GM19467 (cell line): ENCODE data around the gene IGF2.

Source experiments
- ATAC-seq: cut with Tn5 transposase; IDR thresholded peaks from one replicate; pipeline ENCODE4 v1.9.1; 2021; ENCODE audit warnings: mild to moderate bottlenecking, moderate library complexity; ENCODE audit not compliant: unreplicated experiment

IGF2 gene

DNA sequence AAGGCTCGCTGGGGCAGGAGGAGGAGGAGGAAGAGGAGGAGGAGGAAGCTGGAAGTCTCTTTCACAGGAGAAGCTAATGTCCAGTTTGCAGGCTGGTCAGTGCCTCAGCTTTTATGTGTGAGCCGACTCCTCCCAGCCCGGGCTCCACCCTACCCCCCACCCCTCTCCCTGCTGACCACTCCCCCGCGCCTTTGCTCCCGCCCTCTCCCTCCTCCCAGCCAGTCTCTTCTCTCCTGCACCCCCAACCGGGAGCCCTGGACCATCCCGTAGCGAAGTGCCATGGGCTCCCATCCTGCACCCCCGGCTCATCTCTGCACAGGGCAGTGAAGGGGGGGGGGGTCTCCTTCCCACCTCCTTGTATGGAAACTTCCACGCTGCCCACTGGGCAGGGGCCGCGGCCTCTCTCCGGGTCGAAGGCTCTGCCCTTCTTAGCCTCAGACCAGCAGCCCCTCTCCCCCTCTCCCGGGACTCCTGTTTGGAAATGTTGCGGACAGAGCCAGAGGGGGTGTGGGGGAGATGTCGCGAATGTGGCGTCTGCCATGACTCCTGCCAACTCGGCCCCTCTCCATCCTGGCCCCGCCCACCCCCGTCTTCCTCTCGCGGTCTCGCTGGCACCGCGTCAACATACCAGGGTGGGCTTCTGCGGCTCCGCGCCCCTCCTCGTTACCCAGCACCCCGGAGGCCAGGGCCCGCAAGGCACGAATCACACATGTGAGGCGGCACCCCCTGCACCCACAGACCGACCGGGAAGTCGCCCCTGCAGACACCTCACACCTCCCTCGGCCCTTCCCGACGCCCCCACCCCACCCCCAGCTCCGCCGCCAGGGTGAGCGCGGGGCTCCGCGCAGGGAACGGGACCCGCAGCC, 1.8 kb downstream of the IGF2 start:
- ATAC-seq: no peak

DNA sequence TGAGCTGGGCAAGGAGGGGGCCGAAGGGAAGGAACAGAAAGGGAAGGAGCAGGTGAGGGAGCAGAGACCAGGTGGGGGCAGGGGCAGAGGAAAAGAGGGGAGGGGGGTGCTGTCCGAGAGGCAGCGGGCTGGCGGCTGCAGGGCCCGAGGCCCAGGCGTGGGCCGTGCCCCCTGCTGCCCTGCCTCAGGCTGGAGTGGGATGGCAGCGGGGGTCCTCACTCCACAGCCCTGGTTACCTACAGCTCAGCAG, 2.3 kb downstream of the IGF2 start:
- ATAC-seq: no peak

DNA sequence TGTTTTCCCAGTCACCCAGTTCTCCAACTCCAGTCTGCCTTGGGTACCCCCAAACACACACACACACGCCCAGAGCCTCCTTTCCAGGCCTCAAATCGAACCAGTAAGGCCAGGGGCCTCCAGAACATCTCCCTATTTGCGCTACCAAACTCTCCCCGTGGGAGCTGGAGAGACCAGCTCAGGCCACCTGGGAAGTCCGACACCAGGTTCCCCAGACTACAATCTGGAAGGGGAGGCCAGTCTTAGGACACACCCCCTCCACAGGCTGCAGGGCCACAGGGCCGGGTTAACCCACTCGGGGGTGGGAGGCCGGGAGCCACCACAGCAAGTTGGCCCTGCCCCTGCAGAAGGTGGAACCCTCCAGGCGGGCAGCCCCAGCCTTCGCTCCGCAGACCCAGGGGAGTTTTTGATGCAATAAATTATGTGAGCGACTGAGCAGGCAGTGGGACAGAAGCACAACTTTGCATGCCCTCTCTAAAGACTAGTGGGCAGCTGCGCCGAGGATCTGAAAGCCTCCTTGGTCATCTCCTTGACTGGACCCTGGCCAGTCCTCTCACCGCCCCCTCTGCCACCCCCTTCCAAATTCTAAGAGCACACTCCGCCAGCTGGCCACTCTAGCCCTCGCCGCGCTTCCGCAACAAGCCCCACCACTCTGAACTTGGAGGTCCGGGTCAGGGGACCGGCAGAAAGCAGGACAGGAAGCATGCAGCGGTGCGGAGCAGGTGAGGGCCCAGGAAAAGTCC, 2.8 kb downstream of the IGF2 start:
- no peak for ATAC-seq

DNA sequence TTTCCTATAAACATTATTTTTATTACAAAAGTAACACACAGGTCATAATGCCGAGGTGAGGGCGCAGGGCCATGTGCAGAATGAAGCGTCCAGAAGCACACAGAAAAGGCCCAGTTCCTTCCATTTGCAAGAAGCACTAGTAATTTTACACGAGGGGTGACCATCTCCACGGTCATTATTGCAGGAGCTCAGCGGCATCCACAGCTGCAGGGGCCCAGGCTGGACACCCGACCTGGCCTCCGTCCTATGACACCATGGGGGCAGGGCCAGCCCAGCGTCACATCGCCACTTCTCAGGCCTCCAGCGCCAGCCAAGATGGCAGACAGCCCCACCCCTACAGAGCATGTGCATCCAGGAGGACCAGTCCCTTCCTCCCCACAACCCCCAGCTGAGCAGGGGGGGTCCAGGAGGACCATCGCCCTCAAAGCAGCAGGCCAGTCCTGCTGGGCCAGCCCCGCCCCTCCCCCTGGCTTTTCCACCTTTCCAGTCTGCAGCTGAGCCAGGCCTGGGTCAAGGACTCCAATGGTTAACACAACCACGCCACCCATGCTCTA, 3.5 kb downstream of the IGF2 start:
- ATAC-seq: no peak

DNA sequence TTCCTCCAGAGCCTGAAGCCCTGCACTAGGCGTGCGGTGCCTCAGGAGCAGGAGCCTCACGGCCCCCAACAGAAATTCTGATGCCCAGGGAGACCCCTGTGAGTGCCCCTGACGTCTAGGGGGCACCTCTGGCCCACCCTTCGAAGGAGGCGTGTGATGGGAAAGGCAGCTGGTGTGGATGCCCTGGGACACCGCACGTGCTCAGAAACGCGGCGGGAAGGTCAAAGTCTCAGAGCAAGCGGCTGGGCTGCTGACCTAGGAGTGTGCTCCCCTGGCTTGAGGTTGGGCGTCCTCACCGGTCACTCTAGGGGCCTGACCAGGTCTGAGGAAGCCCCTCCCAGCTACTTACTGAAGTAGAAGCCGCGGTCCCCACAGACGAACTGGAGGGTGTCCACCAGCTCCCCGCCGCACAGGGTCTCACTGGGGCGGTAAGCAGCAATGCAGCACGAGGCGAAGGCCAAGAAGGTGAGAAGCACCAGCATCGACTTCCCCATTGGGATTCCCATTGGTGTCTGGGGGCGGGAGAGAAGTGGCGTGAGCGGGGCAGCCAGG, 4.1 kb downstream of the IGF2 start:
- no peak for ATAC-seq

DNA sequence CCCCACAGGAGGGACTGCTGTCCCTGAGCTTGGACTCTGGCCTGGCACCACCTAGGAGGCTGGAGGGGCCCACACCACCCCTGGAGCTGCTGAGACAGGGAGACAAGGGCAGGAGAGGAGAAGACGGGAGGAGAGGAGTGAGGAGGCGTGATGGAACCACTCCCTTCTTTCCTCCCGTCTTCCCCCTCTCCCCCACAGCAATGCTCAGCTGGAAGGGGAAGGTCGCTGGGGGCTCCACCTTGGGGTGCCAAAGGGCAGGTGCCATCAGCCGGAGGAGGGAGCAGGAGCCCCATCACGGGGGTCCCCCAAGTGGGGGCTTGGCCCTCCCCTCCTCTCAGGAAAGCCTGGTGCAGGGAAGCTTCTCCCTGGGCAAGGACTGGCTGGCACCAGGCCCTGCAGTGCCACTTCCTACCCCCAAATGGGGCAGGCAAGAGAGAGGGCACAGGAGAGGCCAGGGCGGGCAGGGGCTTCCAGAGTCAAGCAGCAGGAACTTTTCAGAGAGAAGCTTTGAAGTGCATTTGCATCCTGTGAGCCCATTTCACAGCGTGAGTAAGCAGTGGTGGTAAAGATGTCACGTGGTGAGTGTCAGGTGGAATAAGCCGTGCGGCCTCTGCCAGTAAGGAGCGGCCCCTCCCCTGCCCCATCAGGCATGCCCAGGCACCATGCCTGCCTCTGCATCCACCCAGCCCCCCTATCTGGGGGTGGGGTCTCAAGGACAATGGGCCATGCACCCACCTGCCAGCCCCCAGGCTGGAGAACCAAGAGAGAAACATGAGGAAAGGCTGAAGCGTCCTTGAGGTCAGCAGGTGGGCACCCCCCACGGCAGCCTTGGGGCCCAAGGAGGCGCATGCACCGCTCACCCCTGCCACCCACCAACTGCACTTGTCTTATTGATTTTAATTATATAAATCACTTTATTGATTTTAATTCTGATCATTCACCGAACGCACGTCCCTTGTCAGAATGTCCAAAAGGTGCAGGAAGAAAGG, 4.9 kb downstream of the IGF2 start:
- no peak for ATAC-seq

DNA sequence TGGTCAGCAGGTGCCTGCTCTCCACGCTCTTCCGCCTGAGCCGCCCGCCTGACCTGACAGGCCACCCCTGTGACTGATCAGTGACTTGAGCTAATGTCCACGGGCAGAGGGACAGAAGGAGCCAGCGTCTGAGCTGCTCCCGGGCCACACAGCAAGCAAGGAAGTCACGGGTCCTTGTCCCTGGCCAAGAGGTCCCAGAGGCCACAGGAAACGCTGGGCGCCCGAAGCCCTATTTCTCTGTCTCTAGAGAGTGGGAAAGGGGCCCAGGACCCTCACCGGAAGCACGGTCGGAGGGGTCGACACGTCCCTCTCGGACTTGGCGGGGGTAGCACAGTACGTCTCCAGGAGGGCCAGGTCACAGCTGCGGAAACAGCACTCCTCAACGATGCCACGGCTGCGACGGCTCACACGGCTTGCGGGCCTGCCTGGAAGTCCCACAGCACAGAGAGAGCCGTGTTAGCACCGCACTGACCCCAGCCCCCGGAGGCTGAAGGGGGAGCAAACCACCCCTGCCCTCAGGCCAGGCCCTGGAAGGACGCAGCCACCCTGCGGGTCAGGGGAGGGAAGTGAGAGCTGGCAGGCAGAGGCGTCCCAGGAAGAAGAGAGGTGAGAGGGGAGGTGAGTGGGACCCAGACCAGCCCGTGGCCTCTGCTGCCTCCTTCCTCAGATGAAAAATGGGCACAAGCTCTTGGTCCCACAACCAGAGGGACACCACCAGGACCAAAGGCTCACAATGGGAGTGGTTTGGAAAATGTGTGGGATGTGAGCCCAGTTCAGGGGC, 5.8 kb downstream of the IGF2 start:
- ATAC-seq: no peak

DNA sequence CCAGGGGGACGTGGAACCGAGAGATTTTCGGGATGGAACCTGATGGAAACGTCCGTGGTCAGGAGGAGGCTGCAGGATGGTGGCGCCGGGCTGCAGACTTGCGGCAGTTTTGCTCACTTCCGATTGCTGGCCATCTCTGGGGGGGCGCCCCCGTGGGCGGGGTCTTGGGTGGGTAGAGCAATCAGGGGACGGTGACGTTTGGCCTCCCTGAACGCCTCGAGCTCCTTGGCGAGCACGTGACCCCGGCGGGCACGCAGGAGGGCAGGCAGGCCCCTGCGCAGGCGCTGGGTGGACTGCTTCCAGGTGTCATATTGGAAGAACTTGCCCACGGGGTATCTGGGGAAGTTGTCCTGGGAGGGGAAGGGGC, 6.3 kb downstream of the IGF2 start:
- no peak for ATAC-seq

DNA sequence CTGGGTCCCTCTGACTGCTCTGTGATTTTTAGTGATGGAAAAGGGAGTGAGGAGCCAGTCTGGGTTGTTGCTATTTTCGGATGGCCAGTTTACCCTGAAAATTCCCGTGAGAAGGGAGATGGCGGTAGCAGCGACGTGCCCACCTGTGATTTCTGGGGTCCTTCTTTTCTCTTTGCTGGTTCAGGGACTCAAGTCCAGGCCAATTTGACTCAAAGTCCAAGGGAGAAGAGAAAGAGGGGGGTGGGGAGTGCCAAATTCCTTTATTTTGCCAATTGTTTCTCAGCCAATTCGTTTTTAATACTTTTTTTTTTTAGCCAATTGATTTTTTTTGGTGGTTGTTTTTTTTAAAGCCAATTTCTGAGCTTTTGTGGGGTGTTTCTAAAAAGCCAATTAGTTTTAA, 6.9 kb downstream of the IGF2 start:
- no peak for ATAC-seq

DNA sequence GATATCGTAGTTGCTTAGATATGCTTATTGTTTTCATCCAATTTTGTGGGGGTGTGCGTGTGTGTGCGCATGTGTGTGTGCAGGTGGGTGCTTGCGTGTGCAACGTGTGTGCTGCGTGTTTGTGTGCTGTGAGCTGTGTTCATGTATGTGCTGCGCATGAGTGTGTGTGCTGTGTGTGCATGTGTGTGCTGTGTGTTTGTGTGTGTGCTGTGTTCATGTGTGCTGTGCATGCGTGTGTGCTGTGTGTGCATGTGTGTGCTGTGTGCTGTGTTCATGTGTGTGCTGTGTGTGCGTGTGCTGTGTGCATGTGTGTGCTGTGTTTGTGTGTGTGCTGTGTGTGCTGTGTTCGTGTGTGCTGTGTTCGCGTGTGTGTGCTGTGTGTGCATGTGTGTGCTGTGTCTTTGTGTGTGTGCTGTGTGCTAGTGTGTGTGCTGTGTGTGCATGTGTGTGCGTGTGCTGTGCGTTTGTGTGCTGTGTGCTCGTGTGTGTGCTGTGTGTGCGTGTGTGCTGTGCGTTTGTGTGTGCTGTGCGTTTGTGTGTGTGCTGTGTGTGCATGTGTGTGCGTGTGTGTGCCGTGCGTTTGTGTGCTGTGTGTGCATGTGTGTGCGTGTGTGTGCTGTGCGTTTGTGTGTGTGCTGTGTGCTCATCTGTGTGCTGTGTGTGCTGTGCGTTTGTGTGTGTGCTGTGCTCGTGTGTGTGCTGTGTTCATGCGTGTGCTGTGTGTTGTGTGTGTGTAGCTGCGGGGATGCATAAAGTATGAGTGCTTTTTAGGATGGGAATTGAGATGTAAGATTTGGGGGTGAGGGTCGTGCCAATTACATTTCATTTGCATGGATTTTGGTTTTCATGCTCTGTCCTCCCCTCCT, 7.6 kb downstream of the IGF2 start:
- ATAC-seq: no peak

DNA sequence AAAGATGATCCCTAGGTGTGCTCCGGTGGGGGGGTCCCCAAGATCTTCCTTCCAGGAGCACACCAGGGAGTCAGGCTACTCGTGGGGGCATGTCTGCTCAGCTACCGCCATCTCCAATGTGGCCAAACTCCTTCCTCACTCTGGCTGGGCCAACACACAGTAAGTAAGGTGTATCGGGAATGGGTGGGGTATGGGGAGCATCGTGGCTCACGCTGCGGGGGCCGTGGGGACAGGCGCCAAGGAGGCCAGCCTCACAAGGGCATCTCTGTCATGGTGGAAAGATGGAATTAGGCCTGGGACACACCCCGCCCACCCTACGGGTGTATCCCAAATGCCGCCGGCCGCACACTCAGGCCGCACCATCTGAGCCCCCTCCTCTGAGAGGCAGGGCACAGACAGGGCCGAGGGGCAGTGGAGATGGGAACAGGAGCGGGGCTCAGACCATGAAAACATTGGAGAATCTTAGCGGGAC, 8.3 kb downstream of the IGF2 start:
- no peak for ATAC-seq

DNA sequence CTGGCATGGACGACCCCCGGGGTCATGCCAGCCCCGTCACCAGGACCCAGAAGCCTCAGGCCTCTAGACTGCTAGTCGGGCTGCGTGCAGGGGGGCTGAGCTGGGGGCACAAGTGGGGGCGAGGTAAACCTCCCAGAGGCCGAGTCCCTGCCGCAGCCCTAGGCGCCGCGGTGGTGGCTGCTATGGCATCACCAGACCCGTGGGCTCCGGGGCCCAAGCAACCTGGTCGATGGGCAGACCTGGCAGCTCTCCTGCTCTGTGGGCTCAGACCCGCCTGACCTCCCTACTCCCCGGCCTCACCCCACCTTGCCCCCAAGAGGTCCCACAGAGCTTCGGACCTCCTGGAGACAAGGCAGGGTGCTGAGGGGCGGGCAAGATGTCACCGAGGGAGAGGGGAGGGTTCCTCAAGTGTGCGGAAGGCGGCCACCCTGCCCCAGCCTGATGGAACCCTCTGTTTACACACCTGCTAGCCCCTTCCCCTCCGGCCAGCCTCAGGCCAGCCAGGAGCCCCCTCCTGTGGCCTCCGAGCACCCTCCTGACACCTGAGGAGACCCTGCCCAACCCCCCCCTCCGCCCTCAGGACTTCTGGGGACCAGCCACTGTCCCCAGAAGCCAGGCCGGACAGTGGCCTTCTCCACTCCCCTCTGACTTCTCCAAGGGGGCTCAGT, 9.4 kb downstream of the IGF2 start:
- ATAC-seq: no peak

DNA sequence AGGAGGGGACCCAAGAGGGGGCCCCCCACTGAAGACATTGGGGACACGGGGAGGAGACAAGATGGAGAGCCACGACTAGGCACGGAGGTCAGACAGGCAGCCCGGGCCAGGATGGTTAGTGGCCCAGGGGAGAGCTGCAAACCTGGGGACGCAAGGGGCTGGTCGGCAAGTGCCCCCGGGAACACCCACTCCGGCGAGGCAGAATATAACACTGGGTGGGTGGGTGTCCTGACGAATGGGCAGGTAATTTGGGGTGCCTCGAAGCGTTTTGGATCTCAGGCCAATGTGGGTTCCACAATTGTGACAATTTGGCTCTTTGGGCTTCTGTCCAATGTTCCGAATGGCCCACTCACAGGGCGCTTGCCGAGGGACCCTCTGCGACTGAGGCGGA, 9.9 kb downstream of the IGF2 start:
- ATAC-seq: no peak

DNA sequence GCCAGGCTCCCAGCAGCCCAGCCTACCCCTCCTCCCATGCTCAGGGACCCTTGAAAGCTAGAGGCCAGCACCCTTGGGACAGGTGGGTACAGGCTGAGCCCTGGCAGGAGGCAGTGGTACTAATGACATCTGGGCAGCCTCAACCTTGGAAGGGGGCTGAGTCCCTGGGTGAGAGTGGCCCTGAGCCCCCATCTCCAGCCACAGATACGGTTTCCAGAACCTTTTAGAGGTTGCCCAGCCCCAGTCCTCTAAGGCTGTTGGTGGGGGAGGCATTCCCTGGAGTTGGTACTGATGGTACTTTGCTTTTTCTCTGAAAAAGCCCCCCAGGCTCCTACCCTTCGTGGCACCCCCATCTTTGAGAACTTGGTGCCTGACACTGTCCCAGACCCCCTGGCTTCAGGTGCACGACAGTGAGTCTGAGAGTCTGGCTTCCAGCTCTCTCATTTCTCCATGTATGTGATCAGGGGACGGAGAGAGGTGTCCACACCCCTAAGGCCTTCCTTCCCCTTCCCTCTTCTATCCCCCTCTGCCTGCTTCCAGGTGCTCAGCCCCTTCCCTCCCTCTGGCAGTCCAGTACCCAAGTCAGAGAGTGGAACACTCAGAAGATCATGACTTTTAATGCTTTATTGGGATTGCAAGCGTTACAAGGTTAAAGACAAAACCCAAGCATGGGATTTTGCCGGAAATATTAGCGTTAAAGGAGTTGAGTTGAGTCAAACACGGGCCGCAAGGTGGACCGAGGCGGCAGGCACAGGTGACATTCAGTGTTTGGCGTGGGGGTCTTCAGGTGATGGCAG, 10.5 kb downstream of the IGF2 start:
- ATAC-seq: no peak

DNA sequence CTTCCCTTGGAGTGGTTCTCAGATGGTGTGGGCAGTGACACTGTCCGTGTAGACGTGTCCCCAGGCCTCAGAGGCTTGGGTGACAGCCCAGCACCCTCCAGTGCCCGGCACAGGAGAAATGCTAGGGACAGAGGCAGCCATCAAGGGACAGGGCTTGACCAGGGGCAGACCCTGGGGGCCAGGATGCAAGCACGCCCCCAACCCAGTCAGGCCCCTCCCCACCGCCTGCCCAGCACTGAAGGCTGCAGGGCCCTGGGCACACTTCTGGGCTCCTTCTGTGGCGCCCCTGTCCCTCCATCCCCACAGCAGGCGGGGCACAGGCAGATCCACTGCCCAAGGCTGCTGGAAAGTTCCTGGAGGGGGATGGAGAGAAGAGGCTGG, 11.1 kb downstream of the IGF2 start:
- ATAC-seq: no peak

DNA sequence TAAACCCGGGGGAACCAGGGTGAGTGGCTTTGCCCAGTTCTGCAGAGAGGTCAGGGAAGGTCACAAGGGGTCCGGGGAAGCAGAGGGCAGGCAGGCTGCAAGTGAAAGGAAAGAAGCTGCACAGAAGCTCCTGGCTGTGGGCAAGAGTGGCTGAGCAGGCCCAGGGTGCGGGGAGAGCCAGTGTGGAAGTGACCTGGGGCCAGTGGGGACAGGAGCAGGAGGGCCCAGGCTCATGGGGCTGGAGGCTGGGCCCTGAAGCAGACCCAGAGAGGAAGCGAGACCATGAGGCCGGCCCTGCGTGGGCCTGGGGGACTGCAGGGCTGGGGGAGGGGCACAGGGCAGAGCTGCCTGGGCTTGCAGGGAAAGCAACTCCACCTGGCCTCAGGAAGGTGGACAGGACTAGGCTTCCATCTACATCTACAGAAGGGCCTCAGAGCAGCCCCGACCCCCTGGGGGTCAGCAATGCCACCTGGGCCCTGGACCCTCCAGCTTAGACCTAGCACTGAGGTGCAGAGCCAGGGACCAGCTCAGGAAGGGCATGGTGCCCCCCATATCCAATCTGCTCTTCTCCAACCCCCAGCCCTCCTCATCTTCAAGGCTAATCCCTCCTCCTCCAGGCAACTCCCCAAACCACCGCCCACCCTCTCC, 11.6 kb downstream of the IGF2 start:
- no peak for ATAC-seq

DNA sequence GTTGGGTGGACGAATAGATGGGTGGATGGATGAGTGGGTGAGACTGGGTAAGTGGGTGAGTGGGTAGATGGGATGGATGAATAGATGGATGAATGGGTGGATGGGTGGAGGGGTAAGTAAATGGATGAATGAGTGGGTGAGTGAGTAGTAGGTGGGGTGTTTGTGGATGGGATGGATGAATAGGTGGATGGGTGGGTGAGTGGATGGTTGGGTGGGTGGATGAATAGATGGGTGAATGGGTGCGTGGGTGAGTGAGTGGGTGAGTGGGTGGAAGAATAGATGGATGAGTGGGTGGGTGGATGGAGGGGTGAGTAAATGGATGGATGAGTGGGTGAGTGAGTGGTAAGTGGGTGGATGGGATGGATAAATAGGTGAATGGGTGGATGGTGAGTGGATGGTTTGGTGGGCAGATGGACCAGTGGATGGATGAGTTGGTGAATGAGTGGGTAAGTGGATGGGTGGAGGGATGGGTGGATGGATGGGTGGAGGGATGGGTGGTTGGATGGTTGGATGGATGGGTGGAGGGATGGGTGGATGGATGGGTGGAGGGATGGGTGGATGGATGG, 12.6 kb downstream of the IGF2 start:
- no peak for ATAC-seq
